ENCODE measurements around the gene ZNF280A. TPM values are rescaled to one million over a fixed set of nuclear protein-coding genes. Genes with fewer than 3 reads are reported as not detected.

The ZNF280A gene
- polyA plus RNA-seq, 1 experiment = not detected

DNA sequence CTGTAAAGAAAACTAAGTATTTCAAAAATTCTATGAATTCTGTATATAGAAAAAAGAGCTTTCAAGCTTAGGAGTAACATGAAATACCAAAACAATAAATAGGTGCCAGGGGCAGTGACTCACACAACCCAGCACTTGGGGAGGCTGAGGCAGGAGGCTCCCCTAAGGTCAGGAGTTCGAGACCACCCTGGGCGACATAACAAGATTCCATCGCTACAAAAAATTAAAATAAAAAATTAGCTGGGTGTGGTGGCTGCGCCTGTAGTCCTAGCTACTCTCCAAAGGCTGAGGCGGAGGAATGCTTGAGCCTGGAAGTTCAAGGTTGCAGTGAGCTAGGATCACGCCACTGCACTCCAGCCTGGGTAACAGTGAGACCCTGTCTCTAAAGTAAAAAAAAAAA is 33.0 kb downstream of the ZNF280A start:
- Histone ChIP-seq H3K36me3 (ENCODE audit: control insufficient read depth, insufficient read depth, low read length) (no peaks in the 10 kb centered on the region), H3K4me3 (ENCODE audit: low read depth, low read length) (no peak overlapping the region), H3K27me3 (ENCODE audit: control insufficient read depth, insufficient read depth, low read length) (no peaks in the 10 kb centered on the region)
- no peak for TF ChIP-seq CTCF (IDR thresholded peaks at IDR 0.05; ENCODE audit: insufficient read depth, low read depth, low read length)
- CTCF ChIA-PET = interaction anchor here (1.5 kb wide), 1 partner anchor 23 kb away, joined by 3 read pairs; no protein-coding TSS in a partner anchor
- no peak for DNase-seq (ENCODE audit: low read depth)
- POLR2A ChIA-PET = no interaction called here

DNA sequence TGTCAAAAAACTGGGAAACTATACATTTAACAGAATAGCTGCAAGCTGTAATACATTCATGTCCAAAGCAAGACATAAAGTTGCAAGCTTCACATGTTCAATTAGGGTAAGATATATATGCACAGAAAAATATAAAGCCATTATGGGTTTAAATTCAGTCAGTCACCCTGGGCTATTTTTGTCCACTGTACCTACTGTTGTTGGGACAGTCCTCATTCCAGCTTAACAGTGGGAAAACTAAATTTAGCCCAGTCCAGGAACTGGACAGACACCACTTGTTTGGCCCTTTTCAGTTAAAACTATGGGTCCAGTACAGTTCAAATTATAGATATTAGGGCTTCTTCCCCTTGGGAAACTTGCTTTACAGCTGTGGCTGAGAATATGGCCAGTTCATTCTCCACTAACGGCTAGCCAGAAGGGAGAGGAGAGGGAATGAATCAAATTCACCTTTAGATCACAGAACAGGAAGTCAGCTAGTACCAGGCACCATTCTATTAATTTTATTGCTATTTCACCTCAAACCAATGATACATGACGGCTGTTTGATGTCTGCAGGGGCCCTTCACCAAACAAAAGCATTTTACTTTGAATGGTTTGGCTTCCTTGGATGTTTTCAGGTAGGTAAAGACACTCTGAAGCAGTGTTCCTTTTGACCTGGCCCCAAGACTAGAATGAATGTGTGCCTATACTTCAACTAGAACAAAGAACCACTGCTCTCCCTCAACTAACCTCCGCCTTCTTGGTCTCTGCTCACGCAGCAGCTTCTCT is 33.8 kb downstream of the ZNF280A start:
- no peaks in the 10 kb centered on the region for H3K27me3 ChIP-seq (ENCODE audit: control insufficient read depth, insufficient read depth, low read length)
- POLR2A ChIA-PET = no interaction called here
- no peak for DNase-seq (ENCODE audit: low read depth)
- no peak for TF ChIP-seq CTCF (IDR thresholded peaks at IDR 0.05; ENCODE audit: insufficient read depth, low read depth, low read length)
- H3K4me3 ChIP-seq (ENCODE audit: low read depth, low read length) = no peak overlapping the region
- CTCF ChIA-PET = interaction anchor here (1.5 to 1.8 kb wide), 2 partner anchors 22 kb away, joined by 3 to 4 read pairs; partner anchors contain the start of gene ZNF280B
- no peaks in the 10 kb centered on the region for H3K36me3 ChIP-seq (ENCODE audit: control insufficient read depth, insufficient read depth, low read length)

- H3K4me3 ChIP-seq (ENCODE audit: low read depth, low read length) = no peak overlapping the region
- POLR2A ChIA-PET = no interaction called here
- no peaks in the 10 kb centered on the region for H3K36me3 ChIP-seq (ENCODE audit: control insufficient read depth, insufficient read depth, low read length)
- no peaks in the 10 kb centered on the region for H3K27me3 ChIP-seq (ENCODE audit: control insufficient read depth, insufficient read depth, low read length)
- TF ChIP-seq CTCF (IDR thresholded peaks at IDR 0.05; ENCODE audit: insufficient read depth, low read depth, low read length) = no peak
- CTCF ChIA-PET = interaction anchor here (1.8 kb wide), 1 partner anchor 23 kb away, joined by 4 read pairs; the partner anchor contains the start of gene ZNF280B
- DNase-seq (ENCODE audit: low read depth) = no peak
Measured at GRCh38 chr22:22485524-22485923, 34.5 kb downstream of the ZNF280A start.

GRCh38 chr22:22484023-22484422 is 36.0 kb downstream of the ZNF280A start:
- ChIA-PET CTCF (no interaction called here), POLR2A (no interaction called here)
- H3K27me3 ChIP-seq (ENCODE audit: control insufficient read depth, insufficient read depth, low read length) = no peaks in the 10 kb centered on the region
- DNase-seq (ENCODE audit: low read depth) = no peak
- TF ChIP-seq CTCF (IDR thresholded peaks at IDR 0.05; ENCODE audit: insufficient read depth, low read depth, low read length) = no peak
- H3K4me3 ChIP-seq (ENCODE audit: low read depth, low read length) = no peak overlapping the region
- no peaks in the 10 kb centered on the region for H3K36me3 ChIP-seq (ENCODE audit: control insufficient read depth, insufficient read depth, low read length)

DNA sequence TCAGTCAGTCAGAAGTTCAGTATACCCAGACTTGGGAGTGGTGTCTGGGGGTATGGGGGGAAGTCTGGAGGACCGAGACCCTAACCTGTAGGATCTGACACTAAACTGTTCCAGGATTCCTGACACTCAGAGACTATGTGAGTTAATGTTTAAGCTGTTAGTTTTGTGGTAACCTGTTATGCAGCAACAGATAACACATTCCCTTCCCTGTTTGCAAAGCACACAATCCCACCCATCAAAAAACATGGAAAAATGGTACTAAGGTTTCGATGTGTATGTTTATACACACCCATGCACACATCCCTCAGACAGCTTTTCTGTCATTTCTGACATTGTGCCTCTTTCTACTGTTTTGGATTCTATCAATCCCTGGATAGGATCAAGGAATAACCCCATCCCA is 39.1 kb downstream of the ZNF280A start:
- Histone ChIP-seq H3K4me3 (ENCODE audit: low read depth, low read length) (no peak overlapping the region), H3K36me3 (ENCODE audit: control insufficient read depth, insufficient read depth, low read length) (no peaks in the 10 kb centered on the region), H3K27me3 (ENCODE audit: control insufficient read depth, insufficient read depth, low read length) (no peaks in the 10 kb centered on the region)
- DNase-seq (ENCODE audit: low read depth) = no peak
- ChIA-PET CTCF (interaction anchor here (1.0 to 1.5 kb wide), 2 partner anchors 8 to 16 kb away, joined by 3 to 4 read pairs; no protein-coding TSS in a partner anchor), POLR2A (no interaction called here)
- no peak for TF ChIP-seq CTCF (IDR thresholded peaks at IDR 0.05; ENCODE audit: insufficient read depth, low read depth, low read length)

All from BJ (cell line).